Left forelimb (tissue), 1 donor: ENCODE measurements around the gene SERPINA6.
"Not testable (repeated sequence)": the region's sequence is repeated elsewhere in the genome, so short reads cannot be mapped to it uniquely, and the experiment has no call there.

Source experiments
- DNase-seq: peaks from one replicate; pipeline ENCODE4 v3.0.0-alpha.2; 2018; ENCODE audit warnings: low spot score

The SERPINA6 gene

GRCh38 chr14:94321421-94322271, 1.5 kb downstream of the SERPINA6 start:
- no peak for DNase-seq

DNA sequence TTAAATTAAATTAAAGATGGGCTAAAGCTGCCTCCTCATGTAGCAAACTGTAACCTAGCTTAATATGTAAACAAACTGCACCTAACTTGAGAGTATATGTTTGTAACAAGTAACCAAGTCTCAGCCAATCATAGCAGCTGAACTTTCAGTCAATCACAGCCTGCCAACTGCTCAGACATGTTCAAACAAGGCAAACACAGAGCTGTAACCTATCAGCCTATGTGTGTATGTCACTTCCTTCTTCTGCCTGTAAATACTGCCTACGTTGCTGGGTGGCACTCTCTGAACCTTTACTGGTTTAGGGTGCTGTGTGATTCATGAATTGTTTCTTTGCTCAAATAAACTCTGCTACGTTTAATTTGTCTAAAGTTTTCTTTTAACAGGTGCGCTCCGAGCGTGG, 2.9 kb downstream of the SERPINA6 start:
- DNase-seq, result no peak

GRCh38 chr14:94317259-94317658, 5.9 kb downstream of the SERPINA6 start:
- no peak for DNase-seq

DNA sequence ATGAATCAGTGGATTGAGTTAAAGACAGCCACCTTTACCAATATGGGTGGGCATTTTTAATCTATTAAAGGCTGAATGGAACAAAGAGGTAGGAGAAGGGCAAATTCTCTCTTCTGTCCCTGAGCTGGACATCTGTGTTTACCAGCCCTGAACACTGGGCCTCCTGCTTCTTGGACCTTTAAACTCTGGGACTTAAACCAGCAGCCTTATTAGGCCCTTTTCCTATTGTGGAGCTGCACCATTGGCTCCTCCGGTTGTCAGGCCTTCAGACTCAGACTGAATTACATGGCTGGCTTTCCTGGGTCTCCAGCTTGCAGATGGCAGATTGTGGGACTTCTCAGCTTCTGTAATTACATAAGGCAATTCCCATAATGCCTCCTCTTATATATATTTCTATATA, 6.4 kb downstream of the SERPINA6 start:
- no peak for DNase-seq

DNA sequence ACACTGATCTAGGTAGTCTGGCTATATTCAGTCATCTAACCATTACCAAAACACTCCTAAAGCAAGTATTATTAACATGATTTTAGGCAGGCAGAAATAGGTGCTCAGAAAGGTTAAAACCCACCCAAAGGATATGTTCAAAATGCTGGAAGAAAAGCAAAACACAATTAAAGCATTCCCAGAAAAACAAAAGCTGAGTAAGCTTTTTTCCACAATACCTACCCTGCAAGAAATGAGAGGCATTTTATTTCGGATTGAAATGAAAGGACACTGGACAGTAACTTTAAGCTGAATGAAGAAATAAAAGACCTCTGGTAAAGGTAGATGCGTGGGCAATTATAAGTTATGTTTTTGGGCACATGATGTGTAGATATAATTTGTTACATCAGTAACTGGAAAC, 8.2 kb downstream of the SERPINA6 start:
- DNase-seq, result no peak

GRCh38 chr14:94313991-94314655, 9.0 kb downstream of the SERPINA6 start:
- DNase-seq, result no peak

DNA sequence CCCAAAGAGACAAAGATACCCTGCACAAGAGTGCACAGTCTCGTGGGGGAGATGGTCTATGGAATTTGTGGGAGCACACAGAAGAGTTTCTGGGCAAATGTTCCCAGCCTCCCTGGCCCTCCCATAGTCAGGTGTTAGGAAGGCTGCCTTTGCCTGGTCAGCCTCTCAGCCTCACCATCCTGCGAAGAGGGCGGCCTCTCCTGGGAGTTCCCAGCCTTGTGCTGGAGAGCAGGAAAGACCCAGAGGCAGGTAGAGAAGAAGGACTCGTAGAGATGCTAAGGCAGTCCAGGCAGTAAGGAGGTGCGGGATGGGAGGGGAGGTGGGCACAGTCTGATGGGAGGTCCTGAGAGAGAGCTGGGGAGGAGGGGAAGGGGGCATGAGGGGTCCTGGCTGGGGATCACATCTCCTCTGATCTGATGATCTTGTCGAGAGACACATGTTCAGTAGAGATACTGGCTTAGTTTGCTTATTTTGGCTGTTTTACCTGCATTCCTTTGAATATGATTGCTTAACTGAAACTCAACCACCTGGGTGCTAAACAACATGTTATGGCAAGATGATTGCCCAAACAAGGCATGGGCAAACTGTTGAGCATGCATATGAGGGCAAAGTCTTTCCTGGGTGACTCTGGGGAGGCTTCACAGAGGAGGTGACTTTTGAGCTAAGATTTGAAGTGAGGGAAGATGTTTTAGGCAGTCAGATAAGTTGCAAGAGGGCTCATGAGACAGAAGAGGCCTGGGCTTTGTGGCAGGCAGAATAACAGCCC, 10.5 kb downstream of the SERPINA6 start:
- DNase-seq, result no peak

DNA sequence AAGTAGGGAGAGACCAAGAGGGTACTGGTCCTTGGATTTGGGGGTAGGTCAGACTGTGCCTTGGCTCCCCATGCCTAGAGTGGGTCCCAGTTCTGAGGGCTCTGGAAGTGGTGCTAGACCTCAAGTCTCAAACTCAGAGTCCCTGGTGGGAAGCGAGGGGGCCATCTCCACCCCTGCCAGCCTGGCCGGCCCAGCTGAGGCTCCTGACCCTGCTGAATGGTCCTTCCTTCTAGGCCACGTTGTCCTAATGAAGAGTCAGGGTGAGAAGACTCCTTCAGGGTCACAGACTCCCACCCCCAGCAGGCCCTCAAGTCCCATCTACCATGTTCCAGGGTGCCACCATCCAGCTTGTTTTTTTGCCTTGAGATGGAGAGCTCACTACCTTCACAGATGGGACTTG, 12.9 kb downstream of the SERPINA6 start:
- no peak for DNase-seq

DNA sequence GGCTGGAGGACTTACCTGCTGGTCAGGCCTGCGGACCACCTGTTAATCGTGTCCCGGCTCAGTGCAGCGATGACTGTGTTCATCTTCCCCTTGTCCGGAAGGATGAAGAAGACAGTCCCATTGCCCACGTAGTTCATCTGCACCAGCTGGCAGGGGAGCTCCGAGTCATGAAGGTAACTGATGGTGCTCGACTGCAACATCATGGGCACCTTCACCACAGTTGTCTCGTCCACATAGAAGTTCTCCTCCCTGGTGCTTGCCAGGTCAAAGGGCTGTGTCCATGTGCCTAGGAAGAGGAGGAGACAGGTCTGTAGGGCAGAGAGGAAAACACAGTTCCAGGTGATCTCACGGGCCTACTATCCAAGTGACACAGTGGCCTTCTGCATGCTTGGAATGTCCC, 13.4 kb downstream of the SERPINA6 start:
- no peak for DNase-seq

DNA sequence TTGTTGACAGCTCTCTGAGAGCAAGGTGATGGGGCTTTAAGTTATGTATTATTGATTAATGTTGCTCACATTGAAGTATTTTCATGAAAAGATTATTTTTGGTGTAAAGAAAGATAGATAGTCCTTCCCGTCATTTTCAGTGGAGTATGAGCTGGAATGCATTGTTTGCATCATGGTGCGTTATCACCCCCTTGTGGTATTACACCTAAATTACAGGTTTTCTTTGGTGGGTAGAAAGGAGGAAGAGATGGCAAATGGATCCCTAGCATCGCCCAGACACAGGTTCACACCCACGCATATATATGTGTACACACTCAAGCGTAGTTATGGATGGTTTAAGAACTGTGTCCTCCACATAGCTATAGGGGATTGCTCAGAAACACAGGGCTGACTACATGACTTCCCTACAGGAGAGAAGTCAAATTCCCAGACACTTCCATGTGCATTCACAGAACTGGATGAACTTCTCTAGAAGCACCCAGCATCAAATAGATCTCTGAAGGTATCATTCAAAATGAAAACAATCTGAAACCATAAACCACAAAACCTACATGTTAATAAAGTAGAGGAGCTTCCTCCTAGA, 15.6 kb downstream of the SERPINA6 start:
- no peak for DNase-seq

GRCh38 chr14:94306047-94306978, 16.8 kb downstream of the SERPINA6 start:
- DNase-seq, result no peak

GRCh38 chr14:94305620-94306019, 17.5 kb downstream of the SERPINA6 start:
- no peak for DNase-seq

GRCh38 chr14:94304243-94304642, 18.9 kb downstream of the SERPINA6 start:
- no peak for DNase-seq

GRCh38 chr14:94303111-94303510, 20.0 kb downstream of the SERPINA6 start:
- no peak for DNase-seq

- DNase-seq, result no peak
Measured at GRCh38 chr14:94298130-94298529, 25.0 kb downstream of the SERPINA6 start.

GRCh38 chr14:94296181-94296545, 27.0 kb downstream of the SERPINA6 start:
- not testable (repeated sequence) for DNase-seq

- no peak for DNase-seq
Measured at GRCh38 chr14:94295360-94296180, 27.6 kb downstream of the SERPINA6 start.

GRCh38 chr14:94293578-94293924, 29.6 kb downstream of the SERPINA6 start:
- DNase-seq, result no peak

- DNase-seq, result no peak
Measured at GRCh38 chr14:94292872-94293577, 30.1 kb downstream of the SERPINA6 start, which contains the start of gene SERPINA10. SERPINA10 (minus strand) TSS chr14:94293268; CDS start chr14:94290593, 2,675 bp downstream.

DNA sequence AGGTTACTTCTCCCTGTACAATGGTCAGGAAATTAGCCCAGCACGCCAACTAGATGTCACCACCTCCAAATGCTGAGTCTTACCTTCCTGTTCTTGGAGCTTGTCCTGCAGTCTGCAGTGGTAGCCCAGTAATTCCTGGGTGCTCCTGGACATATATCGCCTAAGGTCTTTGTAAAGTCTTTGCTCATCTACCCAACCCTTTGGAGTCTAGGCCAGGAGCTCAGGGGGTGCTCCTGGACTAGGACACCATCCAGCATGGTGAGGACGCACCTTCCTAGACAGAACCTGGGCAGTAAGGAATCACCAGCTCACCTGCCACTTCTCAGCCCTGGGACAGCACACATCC, 30.6 kb downstream of the SERPINA6 start:
- DNase-seq, result no peak
